ENCODE results near the gene ALKBH2.

DNA sequence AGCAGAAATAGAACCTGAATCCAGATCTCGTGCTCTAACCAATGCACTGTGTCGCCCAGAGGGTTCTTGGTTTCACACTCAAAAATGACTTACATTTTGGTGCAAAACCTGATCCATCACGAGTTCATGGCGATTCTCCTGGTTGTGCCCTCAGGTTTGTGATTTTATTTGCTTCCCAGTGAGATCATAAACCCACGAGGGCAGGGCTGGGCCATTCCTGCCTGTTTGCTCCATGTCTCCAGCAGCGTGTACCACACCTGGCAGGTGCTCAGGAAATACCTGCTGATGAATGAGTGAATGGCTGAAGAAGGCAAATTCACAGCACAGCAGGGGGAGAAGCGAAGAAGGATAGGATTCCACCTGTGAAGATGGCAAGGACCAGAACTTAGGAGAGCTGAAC, 32.5 kb upstream of the ALKBH2 start:
- no peak for TF ChIP-seq POLR2A (IDR thresholded peaks at IDR 0.05)
- TF ChIP-seq, protein P1, sequence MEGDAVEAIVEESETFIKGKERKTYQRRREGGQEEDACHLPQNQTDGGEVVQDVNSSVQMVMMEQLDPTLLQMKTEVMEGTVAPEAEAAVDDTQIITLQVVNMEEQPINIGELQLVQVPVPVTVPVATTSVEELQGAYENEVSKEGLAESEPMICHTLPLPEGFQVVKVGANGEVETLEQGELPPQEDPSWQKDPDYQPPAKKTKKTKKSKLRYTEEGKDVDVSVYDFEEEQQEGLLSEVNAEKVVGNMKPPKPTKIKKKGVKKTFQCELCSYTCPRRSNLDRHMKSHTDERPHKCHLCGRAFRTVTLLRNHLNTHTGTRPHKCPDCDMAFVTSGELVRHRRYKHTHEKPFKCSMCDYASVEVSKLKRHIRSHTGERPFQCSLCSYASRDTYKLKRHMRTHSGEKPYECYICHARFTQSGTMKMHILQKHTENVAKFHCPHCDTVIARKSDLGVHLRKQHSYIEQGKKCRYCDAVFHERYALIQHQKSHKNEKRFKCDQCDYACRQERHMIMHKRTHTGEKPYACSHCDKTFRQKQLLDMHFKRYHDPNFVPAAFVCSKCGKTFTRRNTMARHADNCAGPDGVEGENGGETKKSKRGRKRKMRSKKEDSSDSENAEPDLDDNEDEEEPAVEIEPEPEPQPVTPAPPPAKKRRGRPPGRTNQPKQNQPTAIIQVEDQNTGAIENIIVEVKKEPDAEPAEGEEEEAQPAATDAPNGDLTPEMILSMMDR (IDR thresholded peaks at IDR 0.05), result no peak
